Endothelial cell of umbilical vein (primary cell): ENCODE data around the gene CAMKMT. TPM values are rescaled to one million over a fixed set of nuclear protein-coding genes. Genes with fewer than 3 reads are reported as not detected.

ENCODE experiments used
- BruUV-seq: library from RNA; stranded (reverse); fragments of 400-500 nt; replicated peaks from 2 replicates; lab custom pipeline; 2021; lab: Mats Ljungman, UMichigan
- CTCF ChIA-PET: fragments of 300-600, 350-600 bp; sonication (Branson Sonifier 250); formaldehyde crosslinking; loops from one replicate; lab custom pipeline; 2021; ENCODE audit warnings: antibody characterized with exemption, inconsistent platforms; lab: Charles Lee
- POLR2A ChIA-PET: fragments of 300-600, 350-600 bp; sonication (Branson Sonifier 250); formaldehyde crosslinking; loops from one replicate; lab custom pipeline; 2021; ENCODE audit warnings: antibody characterized with exemption, inconsistent platforms; lab: Charles Lee
- DNase-seq: peaks from one replicate; pipeline ENCODE4 v3.0.0-alpha.2; 2011; ENCODE audit warnings: low read depth, low spot score
- FAIRE-seq: peaks from 2 replicates; lab custom pipeline; 2011; peaks lifted over from hg19 to GRCh38; lab: Jason Lieb, UNC
- H2AFZ ChIP-seq: 2 replicates; pipeline ENCODE4 v1.6.0; 2012; ENCODE audit warnings: low read depth, low read length, control low read depth, inconsistent platforms
- H3K27ac ChIP-seq: 2 replicates; pipeline ENCODE4 v1.5.1; 2011; ENCODE audit warnings: low read depth, mild to moderate bottlenecking, control low read depth, low read length, moderate library complexity; ENCODE audit not compliant: insufficient read depth
- H3K27me3 ChIP-seq, 2 experiments: 2 replicates each; pipeline versions ENCODE4 v1.6.0 to v1.6.1; 2011; ENCODE audit warnings: low read length in 2 of 2, mixed read lengths in 1 of 2; ENCODE audit not compliant: control insufficient read depth in 2 of 2, insufficient read depth in 2 of 2
- H3K36me3 ChIP-seq, 2 experiments: 2 replicates in 1 of 2; 3 replicates in 1 of 2; pipeline ENCODE4 v1.5.1; 2011; ENCODE audit warnings: low read length in 2 of 2, mild to moderate bottlenecking in 1 of 2, moderate library complexity in 1 of 2; ENCODE audit not compliant: control insufficient read depth in 2 of 2, insufficient read depth in 2 of 2; ENCODE audit errors: extremely low read depth in 1 of 2
- H3K4me1 ChIP-seq: 3 replicates; pipeline ENCODE4 v1.5.1; 2011; ENCODE audit warnings: mild to moderate bottlenecking, low read length; ENCODE audit not compliant: control insufficient read depth, insufficient read depth; ENCODE audit errors: extremely low read depth
- H3K4me2 ChIP-seq: 2 replicates; pipeline ENCODE4 v1.6.1; 2011; ENCODE audit warnings: low read length, control low read depth, mixed read lengths; ENCODE audit not compliant: insufficient read depth
- H3K4me3 ChIP-seq, 3 experiments: fragments of 200-600 bp in 1 of 3; sonication (generic), shearing (Covaris generic) in 1 of 3; replicated peaks in 1 of 3; 2 replicates each; pipeline ENCODE4 v1.5.1; 2011 to 2016; ENCODE audit warnings: control low read depth in 3 of 3, low read length in 3 of 3, mild to moderate bottlenecking in 2 of 3, inconsistent platforms in 1 of 3, low read depth in 1 of 3, moderate library complexity in 1 of 3; ENCODE audit not compliant: insufficient read depth in 1 of 3
- H3K79me2 ChIP-seq: 2 replicates; pipeline ENCODE4 v1.6.0; 2012; ENCODE audit warnings: low read length, inconsistent platforms; ENCODE audit not compliant: control insufficient read depth, insufficient read depth
- H3K9ac ChIP-seq: replicated peaks from 2 replicates; pipeline ENCODE3; 2011; ENCODE audit warnings: low read length, control low read depth; ENCODE audit not compliant: insufficient read depth; ENCODE audit errors: extremely low read depth
- H3K9me1 ChIP-seq: replicated peaks from 3 replicates; pipeline ENCODE4 v1.6.0; 2011; ENCODE audit warnings: mild to moderate bottlenecking, low read length; ENCODE audit not compliant: control insufficient read depth, insufficient read depth; ENCODE audit errors: extremely low read depth
- H3K9me3 ChIP-seq: replicated peaks from 2 replicates; pipeline ENCODE4 v1.5.1; 2012; ENCODE audit warnings: low read length, inconsistent platforms; ENCODE audit not compliant: control insufficient read depth, insufficient read depth
- H4K20me1 ChIP-seq: replicated peaks from 2 replicates; pipeline ENCODE3; 2011; ENCODE audit warnings: mild to moderate bottlenecking, low read length; ENCODE audit not compliant: control insufficient read depth, insufficient read depth; ENCODE audit errors: extremely low read depth
- EZH2 ChIP-seq: IDR thresholded peaks from 2 replicates; pipeline ENCODE4 v1.6.1; 2012; ENCODE audit warnings: borderline replicate concordance, low read depth, mild to moderate bottlenecking, moderate library complexity, low read length, inconsistent platforms; ENCODE audit not compliant: severe bottlenecking
- FOS ChIP-seq: IDR thresholded peaks from 2 replicates; pipeline ENCODE4 v1.6.1; 2011; ENCODE audit warnings: mild to moderate bottlenecking, low read length, moderate library complexity, borderline replicate concordance; ENCODE audit not compliant: insufficient read depth
- GATA2 ChIP-seq: IDR thresholded peaks from 2 replicates; pipeline ENCODE4 v1.7.0; 2011; ENCODE audit warnings: low read depth, mild to moderate bottlenecking, moderate library complexity, mixed read lengths, low read length; ENCODE audit not compliant: insufficient read length, insufficient read depth
- JUN ChIP-seq: IDR thresholded peaks from 2 replicates; pipeline ENCODE4 v1.6.1; 2011; ENCODE audit warnings: borderline replicate concordance, low read depth; ENCODE audit not compliant: insufficient read length, insufficient read depth
- MAX ChIP-seq: IDR thresholded peaks from 2 replicates; pipeline ENCODE4 v1.6.1; 2011; ENCODE audit not compliant: insufficient read depth, insufficient read length
- MYC ChIP-seq: IDR thresholded peaks from one replicate; pipeline ENCODE4 v1.6.1; 2011; ENCODE audit warnings: mild to moderate bottlenecking, low read depth, low read length
- POLR2A ChIP-seq: IDR thresholded peaks from 2 replicates; pipeline ENCODE4 v1.6.1; 2012; ENCODE audit warnings: low read depth, mild to moderate bottlenecking, control low read depth, low read length
- POLR2AphosphoS5 ChIP-seq: IDR thresholded peaks from 2 replicates; pipeline ENCODE4 v1.6.1; 2012; ENCODE audit warnings: low read depth, mild to moderate bottlenecking, control low read depth, low read length, moderate library complexity; ENCODE audit not compliant: insufficient read depth
- dilution Hi-C: fragments of 300-500 bp; cut with MboI; formaldehyde crosslinking; loops from one replicate; pipeline ENCODE4 v1.15.0; 2019; ENCODE audit warnings: low sequenced_read_pairs; ENCODE audit not compliant: extremely low pct_ligation_motif_present
- intact Hi-C: fragments of 100-400 bp; cut with micrococcal nuclease; formaldehyde crosslinking; loops from one replicate; pipeline ENCODE4 v1.10.0; 2022
- polyA plus RNA-seq, 4 experiments: library from polyadenylated mRNA; depleted of rRNA in 3 of 4; stranded (reverse) in 3 of 4; unstranded in 1 of 4; fragments of >200 nt; gene quantifications; 2 replicates each; pipeline versions ENCODE4 v1.2.1 to v1.2.3, GENCODE V29; 2011 to 2012; ENCODE audit warnings: missing spikeins in 1 of 4
- total RNA-seq: library from RNA; stranded (reverse); gene quantifications from 2 replicates; pipeline ENCODE4 v1.2.3, GENCODE V29; 2021
- TF ChIP-seq, protein P1 (sequence below), 2 donors: IDR thresholded peaks; 1 replicate in 1 of 2; 2 replicates in 1 of 2; pipeline ENCODE4 v1.5.1; 2011; ENCODE audit warnings: low read length in 2 of 2, mild to moderate bottlenecking in 2 of 2, moderate library complexity in 2 of 2, control low read depth in 1 of 2, inconsistent platforms in 1 of 2, low read depth in 1 of 2; ENCODE audit not compliant: insufficient read depth in 1 of 2; ENCODE audit errors: extremely low read depth in 1 of 2

The CAMKMT gene
- total and polyA plus RNA-seq, 2 donors (not counting 3 experiments of a cell fraction or from before 2014, with no cell fraction given): 4.1 to 10.7 TPM

DNA sequence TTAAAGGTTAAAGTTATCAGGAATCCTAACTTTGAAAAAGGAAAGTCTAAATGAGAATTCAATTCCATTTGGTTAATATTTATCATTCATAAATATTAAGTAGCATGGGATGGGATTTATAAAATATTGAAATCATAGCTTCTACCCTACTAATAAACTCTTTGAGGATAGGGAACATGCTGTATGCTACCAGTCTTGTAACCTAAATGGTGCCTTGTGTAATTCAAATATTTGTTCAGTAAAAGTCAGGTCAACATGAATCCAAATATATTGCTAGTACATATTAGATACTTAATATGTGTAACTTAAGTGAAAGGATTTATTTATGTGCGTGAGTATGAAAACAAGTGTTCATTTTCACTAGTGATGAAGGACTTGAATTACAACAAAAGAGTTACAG, 94.1 kb downstream of the CAMKMT start:
- Histone ChIP-seq H3K27me3 (no peaks in the 10 kb centered on the region), H2AFZ (no peak overlapping the region), H3K27ac (no peak overlapping the region), H3K4me1 (peaks cover 3% of the 10 kb centered on the region), H3K9ac (no peak overlapping the region), H3K9me3 (no peaks in the 10 kb centered on the region), H3K4me2 (no peak overlapping the region), H3K36me3 (no peaks in the 10 kb centered on the region), H3K9me1 (no peaks in the 10 kb centered on the region), H3K4me3 (no peak overlapping the region), H3K79me2 (no peaks in the 10 kb centered on the region), H4K20me1 (no peaks in the 10 kb centered on the region)
- DNase-seq (no peak), FAIRE-seq (no peak)
- TF ChIP-seq GATA2 (no peak), JUN (no peak), MYC (no peak), MAX (no peak), POLR2A (no peak), EZH2 (no peak), FOS (no peak), POLR2AphosphoS5 (no peak)
- TF ChIP-seq, protein P1, sequence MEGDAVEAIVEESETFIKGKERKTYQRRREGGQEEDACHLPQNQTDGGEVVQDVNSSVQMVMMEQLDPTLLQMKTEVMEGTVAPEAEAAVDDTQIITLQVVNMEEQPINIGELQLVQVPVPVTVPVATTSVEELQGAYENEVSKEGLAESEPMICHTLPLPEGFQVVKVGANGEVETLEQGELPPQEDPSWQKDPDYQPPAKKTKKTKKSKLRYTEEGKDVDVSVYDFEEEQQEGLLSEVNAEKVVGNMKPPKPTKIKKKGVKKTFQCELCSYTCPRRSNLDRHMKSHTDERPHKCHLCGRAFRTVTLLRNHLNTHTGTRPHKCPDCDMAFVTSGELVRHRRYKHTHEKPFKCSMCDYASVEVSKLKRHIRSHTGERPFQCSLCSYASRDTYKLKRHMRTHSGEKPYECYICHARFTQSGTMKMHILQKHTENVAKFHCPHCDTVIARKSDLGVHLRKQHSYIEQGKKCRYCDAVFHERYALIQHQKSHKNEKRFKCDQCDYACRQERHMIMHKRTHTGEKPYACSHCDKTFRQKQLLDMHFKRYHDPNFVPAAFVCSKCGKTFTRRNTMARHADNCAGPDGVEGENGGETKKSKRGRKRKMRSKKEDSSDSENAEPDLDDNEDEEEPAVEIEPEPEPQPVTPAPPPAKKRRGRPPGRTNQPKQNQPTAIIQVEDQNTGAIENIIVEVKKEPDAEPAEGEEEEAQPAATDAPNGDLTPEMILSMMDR (IDR thresholded peaks at IDR 0.05; ENCODE audit: extremely low read depth in 1 of 2, insufficient read depth in 1 of 2, low read depth in 1 of 2, low read length in 2 of 2): no peak
- intact Hi-C loops: no loop called here
- BruUV-seq: no TSS peak
- ChIA-PET POLR2A (no interaction called here), CTCF (interaction anchor here (0.7 to 3.1 kb wide), 4 partner anchors 13 to 63 kb away, joined by 3 to 13 read pairs (median 5); no protein-coding TSS in a partner anchor)
- dilution Hi-C loops: no loop called here
